OCI-LY7 (cell line): ENCODE measurements around the gene SLC45A3.

Source experiments
- CTCF ChIP-seq: fragments of 200-600 bp; sonication (generic); conservative IDR thresholded peaks from 2 replicates; pipeline ENCODE4 v1.5.1; 2014; ENCODE audit warnings: mild to moderate bottlenecking, antibody characterized with exemption, low read length, moderate library complexity, mixed read lengths
- EZH2phosphoT487 ChIP-seq: fragments of 200-600 bp; sonication (generic); IDR thresholded peaks from 2 replicates; pipeline ENCODE4 v1.6.1; 2018; ENCODE audit warnings: low read depth, borderline replicate concordance, mild to moderate bottlenecking, mixed run types, antibody characterized with exemption, low read length, moderate library complexity, mixed read lengths

DNA sequence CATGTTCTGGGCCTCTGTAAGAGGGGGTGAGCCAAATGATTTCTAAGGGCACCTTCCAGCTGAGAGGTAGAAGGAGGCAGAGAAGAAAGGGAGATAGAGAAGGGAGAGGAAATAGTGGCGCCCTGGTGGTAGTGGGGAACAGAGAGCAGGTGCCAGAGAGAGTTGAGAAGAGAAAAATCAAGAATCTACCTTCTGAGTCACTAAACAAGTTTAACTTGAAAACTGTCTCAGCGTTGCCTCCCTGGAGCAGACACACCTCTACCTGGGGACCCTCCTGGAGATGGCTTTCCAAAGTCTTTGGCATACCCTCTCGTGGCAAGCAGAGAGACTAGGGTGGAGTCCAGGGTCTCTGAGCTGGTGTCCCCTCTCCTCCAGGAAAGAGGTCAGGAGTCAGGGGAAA is 1.1 kb upstream of the SLC45A3 start:
- no peak for TF ChIP-seq CTCF
- TF ChIP-seq EZH2phosphoT487: no peak
